ENCODE measurements around the gene NLGN3.

Gene NLGN3

GRCh38 chrX:71144651-71145050, at the start of gene NLGN3:
Gene NLGN3 (plus strand): TSS chrX:71144841. CDS start chrX:71147750, 2,909 bp downstream.
- no peak within 1 kb of the TSS for H3K27ac ChIP-seq
- TF ChIP-seq CTCF (conservative IDR thresholded peaks at IDR 0.05), result no peak

GRCh38 chrX:71095033-71095432, 49.6 kb upstream of the NLGN3 start:
- TF ChIP-seq CTCF (conservative IDR thresholded peaks at IDR 0.05), result no peak
- H3K27ac ChIP-seq, result peak overlapping the region; percentile 51; the same call in 1 of the 2 replicates

GRCh38 chrX:71095555-71095980, 49.1 kb upstream of the NLGN3 start, which contains the start of gene FOXO4:
Gene FOXO4 (plus strand): TSS chrX:71095851. CDS start chrX:71096529, 678 bp downstream.
- H3K27ac ChIP-seq, result peak within 1 kb of the TSS; percentile 51; the same call in 1 of the 2 replicates
- no peak for TF ChIP-seq CTCF (conservative IDR thresholded peaks at IDR 0.05)

- H3K27ac ChIP-seq, result peak overlapping the region; percentile 51; the same call in 1 of the 2 replicates
- TF ChIP-seq CTCF (conservative IDR thresholded peaks at IDR 0.05), result no peak
These were observed 48.5 kb upstream of the NLGN3 start for GRCh38 chrX:71095981-71096759.

GRCh38 chrX:71096760-71097032, 47.9 kb upstream of the NLGN3 start:
- peak overlapping the region; percentile 51; the same call in 1 of the 2 replicates for H3K27ac ChIP-seq
- no peak for TF ChIP-seq CTCF (conservative IDR thresholded peaks at IDR 0.05)

GRCh38 chrX:71098302-71098701, 46.3 kb upstream of the NLGN3 start:
- peak; percentile 53 for TF ChIP-seq CTCF (conservative IDR thresholded peaks at IDR 0.05)
- no peak overlapping the region for H3K27ac ChIP-seq

- TF ChIP-seq CTCF (conservative IDR thresholded peaks at IDR 0.05), result no peak
- no peak overlapping the region for H3K27ac ChIP-seq
These were observed 45.6 kb upstream of the NLGN3 start for GRCh38 chrX:71098951-71099506.

All from VCaP (cell line).